Measurements from ENCODE around the gene UBASH3A.
A peak's percentile ranks its signal among the peaks of the same experiment; 100 is the strongest.
"Not testable (repeated sequence)": the region's sequence is repeated elsewhere in the genome, so short reads cannot be mapped to it uniquely, and the experiment has no call there.

UBASH3A gene

DNA sequence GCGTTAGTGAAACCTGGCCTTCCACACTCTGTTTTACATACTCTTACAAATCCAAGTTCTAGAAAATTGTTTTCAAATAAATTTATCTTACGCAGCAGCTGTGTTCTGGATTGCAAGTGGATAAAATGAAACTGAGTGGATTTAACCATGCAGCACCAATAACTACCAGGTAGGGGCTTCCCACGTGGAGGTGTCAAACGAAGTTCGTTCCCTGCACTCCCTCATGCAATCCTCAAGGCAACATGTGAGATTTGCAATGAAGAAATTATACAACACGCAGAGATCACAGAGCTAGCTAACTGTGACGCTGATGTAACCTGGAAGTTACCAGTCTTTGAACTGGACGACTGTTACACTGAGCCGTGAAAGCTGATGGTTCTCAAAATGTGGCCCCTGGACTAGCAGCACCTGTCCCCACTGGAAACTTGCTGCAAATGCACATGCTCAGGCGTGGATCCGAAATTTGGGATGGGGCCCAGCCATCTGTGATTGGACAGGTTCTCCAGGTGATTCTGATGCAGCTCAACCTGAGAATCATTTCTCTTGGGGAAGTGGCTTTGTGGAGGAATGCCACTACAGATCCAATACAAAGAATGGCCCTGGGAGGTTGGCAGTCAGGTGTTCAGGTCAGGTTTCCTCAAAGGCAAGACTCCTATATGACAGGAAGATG is 56.0 kb downstream of the UBASH3A start:
- DNase-seq: no peak
- intact Hi-C loops (cut with DNase I): no loop called here

DNA sequence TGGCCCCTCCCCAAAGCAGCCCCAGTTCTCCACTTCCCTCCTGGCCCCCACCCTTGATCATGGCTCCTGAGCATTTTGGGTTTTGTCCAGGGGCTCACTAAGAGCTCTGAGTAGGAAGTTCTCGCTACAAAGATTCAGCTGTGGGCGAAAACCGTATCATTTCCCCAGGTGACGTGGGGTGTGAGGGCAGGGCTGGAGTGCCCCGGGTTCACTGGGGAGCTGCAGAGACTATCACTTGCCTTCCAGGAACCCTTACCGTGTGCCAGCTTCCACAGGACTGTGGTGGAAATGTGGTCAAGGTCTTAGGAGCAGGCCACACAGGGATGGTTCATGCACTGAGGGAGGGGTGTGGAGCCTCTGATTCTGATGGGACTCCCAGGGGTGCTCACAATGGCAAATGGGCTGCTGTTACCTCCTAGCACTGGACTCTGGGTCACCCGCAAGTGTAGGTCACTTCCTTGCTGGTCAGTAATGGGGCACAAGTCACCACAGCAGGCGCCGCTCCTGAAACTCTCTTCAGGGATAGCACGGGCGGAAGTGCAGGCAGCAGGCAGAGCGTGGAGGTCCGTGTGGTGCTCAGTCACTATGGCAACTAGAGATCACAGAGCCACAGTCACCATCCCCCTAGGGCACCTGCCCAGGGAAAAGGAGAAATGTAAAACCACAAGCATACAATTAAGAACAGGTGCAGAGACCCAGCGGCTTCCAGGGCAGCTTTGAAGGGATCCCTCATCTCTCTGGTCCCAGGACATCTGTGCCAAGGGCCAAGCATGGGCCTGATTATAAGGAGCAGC is 56.9 kb downstream of the UBASH3A start:
- DNase-seq: no peak
- intact Hi-C loops (cut with DNase I): no loop called here

DNA sequence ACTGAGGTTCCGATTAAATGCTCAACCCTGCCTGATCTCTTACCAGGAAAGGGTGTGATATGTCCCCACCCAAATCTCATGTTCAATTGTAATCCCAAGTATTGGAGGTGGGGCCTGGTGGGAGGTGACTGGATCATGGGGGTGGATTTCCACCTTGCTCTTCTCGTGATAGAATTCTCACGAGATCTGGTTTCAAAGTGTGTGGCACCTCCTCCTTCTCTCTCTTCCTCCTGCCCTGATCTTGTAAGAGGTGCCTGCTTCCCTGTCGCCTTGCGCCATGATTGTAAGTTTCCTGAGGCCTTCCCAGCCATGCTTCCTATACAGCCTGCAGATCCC is 57.5 kb downstream of the UBASH3A start:
- intact Hi-C loops (cut with DNase I): no loop called here
- no peak for DNase-seq

DNA sequence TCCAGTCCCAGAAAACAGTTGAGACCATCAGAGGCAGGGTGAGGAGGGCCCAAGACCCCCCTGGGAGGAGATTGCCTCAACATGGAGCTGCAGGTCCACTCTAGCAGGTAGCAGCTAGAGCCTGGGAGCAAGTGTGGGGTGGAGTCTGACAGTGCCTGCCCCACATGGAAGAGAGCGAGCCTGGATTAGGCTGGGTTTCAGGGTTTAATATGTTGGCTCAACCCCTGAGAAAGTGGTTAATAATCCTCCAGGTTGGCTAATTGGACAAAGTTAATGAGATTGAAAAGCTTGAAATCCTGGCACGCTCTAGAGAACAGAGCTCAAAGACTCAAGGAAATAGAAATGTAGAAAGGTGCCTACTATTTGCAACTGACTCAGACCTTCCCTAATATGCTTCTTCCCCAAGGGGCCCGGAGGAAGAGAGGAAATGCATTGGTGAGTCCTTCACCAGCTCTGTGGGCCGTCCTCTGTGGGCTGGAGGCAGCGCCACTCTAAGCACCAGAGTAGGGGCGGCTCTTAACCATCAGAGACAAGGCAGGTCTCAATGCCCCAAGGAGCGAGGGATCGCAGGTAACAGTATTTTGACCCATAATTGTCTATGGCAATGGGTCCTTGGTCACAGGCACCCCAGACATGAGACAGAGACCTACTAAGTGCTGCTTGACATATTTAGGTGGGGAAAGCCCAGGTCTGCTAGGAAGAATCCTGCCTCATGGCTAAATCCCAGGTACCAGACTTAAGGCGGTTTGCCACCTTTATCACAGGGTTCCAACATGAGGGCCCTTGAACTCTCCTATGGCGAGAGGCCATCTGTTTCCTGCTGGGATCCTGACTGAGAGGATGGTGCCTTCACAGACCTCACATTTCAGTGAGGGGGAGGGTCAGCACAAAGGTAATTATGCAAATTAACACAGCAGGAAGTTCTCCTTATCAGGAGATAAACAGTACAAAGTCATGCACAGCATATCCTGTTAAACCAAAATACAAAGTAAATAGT is 58.5 kb downstream of the UBASH3A start:
- intact Hi-C loops (cut with DNase I): no loop called here

DNA sequence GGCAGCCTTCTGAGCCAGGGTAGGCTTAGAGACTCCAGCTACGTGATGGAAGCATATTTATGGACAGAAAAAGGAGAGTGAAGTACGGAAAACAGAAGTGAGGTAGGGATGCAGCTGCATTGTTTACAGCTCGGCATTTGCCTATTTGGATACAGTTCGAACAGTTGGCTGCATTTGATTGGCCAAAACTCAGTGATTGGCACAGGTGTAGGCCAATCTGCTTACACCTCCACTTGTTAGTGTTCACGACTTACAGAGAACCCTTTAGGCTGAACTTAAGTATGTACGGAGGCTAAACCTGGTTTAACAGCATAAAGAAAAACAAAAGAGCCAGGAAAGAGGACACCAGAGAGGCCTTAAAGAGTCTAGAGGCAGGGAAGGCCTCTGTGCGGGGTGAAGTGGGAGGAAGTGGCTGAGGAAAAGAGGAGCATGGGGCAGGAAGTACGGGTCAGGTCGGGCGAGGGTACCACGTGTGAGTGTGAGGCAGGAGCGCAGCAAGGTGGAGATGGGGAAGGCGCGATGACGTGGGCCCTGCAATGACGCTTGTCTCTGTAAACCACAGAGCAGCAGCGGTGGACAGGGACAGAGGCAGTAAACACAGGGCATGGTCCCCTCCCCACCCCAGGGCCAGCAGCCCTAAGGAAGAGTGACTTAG is 60.3 kb downstream of the UBASH3A start:
- intact Hi-C loops (cut with DNase I): no loop called here
- DNase-seq: peak in 4 of 10 donors; percentile 41 to 76 (median 49)

More for the DNA sequence above, 58.5 kb downstream of the UBASH3A start:
- no peak for DNase-seq

DNA sequence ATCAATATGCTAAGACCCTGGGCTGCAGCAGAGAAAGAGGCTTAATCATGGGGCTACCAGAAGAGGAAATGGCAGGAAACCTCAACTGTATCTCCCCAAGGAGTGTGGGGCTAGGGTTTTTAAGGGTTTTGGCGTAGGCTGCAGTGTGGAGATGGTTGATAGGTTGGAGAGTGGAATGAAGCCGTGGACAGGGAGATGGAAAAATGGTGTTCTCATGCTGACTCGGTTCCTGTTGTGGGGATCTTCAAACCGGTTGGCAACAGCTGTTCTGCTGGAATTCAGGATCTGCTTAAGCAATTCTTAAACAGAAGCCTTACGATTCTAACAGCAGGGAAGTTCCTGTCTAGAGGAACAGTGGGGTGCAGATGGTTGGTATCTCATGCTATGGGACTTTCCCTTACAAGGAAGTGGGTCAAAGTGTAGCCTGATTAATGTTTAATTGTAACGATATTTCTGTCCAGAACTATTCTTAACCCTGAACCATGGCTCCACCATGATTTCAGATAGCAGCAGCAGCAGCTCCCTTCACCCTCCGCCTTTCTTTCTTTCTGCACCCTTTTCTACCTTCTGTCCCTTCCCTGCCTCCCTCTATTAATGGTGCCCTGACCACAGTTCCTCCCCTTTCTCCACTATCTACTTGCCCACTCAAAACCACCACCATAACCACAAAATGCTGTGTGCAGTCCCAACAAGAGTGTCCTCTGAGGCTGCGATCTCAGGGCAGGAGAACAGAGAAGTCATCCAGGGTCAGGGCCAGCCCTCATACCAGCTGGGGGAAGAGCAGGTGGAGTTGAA is 61.5 kb downstream of the UBASH3A start:
- intact Hi-C loops (cut with DNase I): no loop called here
- no peak for DNase-seq

DNA sequence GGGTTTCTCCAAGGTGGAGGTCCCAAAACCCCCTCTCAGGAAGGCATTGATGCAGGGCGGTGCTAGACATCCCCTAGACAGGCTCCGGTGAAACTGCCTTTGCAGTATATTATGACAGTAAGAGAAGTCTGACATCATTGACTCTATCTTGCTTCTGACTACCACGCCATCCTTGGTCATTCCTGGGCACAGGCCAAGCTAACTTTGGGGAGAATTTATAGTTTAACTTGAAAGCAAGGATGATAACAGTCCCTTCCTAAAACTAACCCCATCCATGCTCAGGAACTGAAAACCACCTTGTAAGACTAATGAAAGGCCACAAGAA is 62.1 kb downstream of the UBASH3A start:
- intact Hi-C loops (cut with DNase I): no loop called here
- no peak for DNase-seq

DNA sequence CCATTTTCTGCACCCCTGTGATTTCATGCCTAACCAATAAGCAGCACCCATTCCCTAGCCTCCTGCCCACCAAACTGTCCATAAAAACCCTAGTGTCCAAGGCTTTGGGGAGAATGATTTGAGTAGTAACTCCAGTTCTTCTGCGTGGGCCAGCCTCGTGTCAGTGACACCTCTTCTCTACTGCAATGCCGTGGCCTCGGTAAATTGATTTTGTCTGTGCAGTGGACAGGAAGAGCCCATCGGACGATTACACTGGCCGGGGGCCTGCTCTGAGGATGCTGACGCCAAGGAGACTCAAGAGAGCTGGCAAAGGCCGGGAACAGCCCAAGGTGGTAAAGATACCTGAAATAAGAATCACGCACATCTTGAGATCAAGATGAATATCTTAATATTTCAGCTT is 63.0 kb downstream of the UBASH3A start:
- DNase-seq: no peak
- intact Hi-C loops (cut with DNase I): no loop called here

DNA sequence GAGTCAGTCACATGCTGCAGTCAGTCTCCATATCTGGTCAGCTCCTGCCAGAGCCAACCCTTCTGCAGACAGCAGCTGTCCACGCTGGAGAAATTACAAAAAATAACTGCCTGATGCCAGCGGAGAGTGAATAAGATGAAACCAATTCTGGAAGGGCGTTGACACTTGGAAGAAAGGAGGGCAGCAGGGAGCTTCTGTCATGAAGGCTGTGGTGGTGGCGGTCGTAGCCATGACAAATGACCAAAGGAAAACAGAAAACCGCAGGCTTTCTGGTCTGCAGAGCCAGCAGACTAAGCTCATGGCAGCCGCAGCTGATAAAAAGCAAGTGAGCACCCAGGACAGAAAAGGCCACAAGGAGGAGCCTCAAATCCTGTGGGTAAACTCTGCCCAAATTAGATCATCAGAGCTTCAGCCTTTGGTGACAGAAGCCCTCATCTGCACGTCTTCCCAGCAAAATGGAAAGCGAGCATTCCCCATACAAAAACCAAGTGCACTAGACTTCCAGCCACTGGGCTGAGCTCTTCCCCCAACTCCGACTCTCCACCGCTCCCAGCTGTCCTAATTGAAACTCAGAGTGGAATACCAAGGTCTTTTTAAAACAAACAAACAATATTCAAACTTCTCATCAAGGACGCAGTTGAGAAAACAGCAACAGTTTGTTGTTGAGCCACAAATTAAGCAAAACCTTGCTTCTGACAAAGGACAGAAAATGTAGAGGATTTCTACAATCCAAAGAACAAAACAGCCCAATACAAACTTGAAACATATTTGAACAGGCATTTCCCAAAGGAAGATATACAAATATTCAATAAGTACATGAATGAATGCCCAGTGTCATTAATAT is 63.7 kb downstream of the UBASH3A start:
- intact Hi-C loops (cut with DNase I): no loop called here
- peak in 1 of 10 donors; percentile 68 for DNase-seq

DNA sequence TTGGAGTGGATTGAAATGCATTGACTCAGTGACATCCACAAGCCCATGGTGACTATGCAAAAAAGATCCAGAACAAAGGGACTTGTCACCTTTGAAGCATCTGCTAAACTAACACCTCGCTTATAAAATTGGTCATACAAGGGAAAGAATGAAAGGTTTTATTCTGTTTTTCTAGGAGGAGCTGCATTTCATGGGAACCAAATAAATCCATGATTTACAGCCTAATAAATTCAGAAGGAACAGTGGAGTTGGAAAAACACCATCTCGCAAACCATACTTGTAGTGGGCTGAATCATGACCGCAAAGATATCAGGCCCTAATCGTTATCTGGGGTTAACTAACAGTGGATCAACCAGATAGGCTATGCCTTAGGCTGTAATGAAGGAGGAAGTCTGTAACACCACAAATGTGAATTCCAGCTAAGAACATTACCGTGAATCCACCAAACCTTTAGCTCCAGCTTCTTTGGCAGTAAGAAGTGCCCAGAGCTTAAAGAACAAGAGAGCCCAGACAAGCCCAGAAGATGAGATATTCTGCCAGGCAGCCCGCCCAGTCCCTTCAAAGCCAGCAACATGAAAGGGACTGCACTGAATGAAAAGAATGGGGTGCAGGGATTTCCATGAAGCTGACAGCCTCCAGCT is 64.9 kb downstream of the UBASH3A start:
- DNase-seq: no peak
- intact Hi-C loops (cut with DNase I): no loop called here

DNA sequence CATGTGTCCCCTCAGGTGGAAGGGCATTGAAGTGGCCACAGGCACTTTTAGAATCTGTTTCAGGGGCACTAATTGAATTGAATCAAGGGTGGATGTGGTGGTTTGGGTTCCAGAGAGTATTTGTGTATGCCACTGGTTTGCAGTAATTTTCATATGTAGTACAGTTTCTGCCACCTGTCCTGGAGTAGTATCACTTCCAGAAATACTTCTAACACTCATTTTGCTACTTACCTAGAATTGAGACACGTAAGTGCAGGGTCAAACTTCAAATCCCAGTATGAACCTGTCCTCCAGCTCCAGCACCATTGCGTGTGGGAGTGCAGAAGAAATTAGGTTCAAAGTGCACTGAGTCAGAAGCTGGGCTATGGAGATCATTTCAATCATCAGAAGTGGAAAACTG is 65.6 kb downstream of the UBASH3A start:
- intact Hi-C loops (cut with DNase I): no loop called here
- DNase-seq: no peak

DNA sequence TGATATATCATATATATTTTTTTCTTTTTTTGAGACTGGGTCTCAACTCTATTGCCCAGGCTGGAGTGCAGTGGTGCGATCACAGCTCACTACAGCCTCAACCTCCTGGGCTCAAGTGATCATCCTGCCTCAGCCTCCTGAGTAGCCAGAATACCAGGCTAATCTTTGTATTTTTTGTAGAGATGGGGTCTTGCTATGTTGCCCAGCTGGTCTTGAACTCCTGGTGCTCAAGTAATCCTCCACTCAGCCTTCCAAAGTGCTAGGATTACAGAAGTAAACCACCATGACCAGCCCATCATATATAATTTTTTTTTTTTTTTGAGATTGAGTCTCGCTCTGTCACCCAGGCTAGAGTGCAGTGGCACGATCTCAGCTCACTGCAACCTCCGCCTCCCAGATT is 66.0 kb downstream of the UBASH3A start:
- not testable (repeated sequence) for DNase-seq

DNA sequence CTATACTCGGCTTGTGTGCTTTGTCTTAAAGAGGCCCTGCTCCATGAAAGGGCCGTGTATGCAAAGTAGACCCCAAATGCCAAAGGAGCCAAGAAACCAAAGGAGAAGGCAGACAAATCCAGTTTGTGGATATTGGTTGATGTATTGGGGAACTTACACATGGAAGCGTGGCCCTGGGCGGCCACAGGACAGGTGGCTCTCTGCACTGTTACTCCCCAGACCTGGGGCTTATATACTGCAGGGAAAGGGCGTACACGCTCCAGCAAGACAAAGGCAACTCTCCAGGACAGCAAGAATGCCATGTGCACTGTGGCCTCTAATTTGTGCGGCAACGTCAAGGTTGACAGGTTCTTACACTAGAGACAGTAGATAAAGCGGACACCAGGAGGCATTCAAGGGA is 67.5 kb downstream of the UBASH3A start:
- no peak for DNase-seq
- intact Hi-C loops (cut with DNase I): no loop called here

More for the DNA sequence above, 66.0 kb downstream of the UBASH3A start:
- intact Hi-C loops (cut with DNase I): not testable (repeated sequence)

DNA sequence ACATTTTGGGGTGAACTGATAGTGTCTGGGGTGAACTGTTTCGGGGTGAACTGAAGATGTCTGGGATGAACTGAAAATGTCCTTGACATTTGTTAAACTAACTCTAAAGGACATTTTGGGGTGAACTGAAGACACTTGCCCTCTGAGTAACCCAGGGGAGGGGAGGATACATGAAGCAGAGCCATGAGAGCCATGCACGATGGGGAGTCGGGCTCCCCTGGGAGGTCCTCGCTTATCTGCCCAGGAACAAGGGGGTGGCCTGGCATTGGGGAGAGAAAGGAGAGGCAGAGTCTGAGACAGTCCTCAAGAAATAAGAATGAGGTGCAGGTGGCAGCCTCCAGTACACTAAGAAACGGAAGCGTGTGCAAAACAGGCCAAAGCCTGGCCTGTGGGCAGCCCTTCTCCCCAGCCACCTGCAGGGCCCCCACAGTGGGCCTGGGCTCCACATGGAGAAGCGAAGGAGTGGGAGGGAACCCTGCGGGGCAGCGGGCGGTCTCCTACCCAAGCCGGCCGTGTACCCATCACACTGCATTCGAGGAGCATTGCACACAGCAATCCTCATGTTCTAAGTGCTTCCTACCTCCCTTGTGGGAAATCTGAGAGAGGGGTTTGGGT is 68.1 kb downstream of the UBASH3A start:
- intact Hi-C loops (cut with DNase I): no loop called here
- DNase-seq: no peak

DNA sequence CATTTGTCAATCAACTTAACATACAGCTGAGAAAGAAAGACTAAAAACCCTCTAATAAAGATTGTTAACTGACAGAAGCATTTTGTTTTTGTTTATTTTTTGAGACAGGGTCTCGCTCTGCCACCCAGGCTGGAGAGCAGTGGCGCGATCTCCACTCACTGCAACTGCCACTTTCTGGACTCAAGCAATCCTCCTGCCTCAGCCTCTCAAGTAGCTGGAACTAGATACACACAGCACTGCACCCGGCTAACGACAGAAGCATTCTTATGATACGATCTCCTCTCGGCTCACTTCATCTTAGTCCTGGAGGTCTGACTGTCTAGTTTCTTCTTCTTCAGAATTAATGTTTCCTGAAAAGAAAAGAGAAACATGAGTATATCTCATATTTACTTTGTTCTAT is 68.8 kb downstream of the UBASH3A start:
- DNase-seq: no peak
- intact Hi-C loops (cut with DNase I): no loop called here

DNA sequence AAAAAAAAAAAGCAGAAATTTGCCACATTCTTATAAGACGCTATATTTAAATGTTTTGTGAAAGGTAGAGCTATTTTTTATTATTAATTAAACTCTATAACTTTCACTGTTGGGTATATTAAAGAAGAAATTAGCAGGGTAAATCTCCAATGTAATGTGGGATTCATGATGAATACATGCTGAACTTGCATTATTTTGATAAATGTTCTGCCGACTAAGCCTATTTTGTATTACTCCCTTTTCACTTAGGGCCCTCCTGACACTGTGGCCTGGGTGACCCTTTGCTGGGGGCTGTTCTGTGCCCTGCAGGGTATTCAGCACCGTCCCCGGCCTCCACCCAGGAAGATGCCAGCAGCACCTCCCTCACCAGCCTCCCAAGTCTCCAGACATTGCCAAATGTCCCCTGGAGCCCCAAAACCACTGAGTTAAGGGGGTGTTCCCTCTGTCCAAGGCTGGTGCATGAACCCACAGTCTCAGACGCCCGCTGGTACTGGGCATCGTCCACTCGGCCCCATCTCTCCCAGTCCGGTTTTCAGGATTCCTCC is 69.9 kb downstream of the UBASH3A start:
- no peak for DNase-seq
- intact Hi-C loops (cut with DNase I): no loop called here

DNA sequence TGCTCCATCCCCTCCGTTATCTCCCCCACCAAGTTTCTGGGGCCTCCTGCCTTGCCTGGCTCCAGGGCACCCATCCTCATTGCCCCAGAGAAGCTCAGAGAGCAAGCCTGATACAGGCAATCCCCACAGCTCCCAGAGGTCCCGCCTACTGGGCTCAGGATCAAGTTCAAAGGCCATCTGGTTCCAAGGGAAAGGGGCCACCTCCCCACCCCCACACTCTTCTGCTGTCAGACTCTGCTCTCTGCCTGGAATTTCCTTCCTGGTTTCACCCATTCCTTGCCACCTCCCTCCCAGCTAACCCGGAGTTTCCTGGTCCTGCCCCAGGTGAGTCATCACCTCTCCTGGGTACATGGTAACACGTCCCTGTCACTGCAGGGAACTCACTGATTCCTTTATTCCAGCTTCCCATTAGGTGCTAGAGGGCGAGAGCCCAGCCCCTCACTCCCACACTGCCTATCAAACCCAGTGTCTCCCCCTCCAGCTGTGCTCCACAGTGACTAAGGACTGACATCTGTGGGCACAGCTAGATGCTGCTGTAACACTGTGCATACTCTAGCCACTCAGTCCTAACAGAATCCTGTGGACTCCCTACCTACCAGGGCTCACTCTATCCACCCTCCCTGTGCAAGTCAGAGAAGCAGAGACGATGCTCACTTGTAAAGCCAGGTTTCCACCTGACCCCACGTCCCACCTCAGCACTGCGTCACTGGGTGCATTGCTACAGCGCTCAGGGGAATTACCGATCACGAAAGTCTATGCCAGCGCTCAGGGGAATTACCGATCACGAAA is 70.5 kb downstream of the UBASH3A start:
- DNase-seq: no peak
- intact Hi-C loops (cut with DNase I): no loop called here
